Endothelial cell of umbilical vein (primary cell): Measurements from ENCODE around the gene STAB2. TPM values are rescaled to one million over a fixed set of nuclear protein-coding genes. Genes with fewer than 3 reads are reported as not detected.

Source experiments
- BruUV-seq: library from RNA; stranded (reverse); fragments of 400-500 nt; replicated peaks from 2 replicates; lab custom pipeline; 2021; lab: Mats Ljungman, UMichigan
- CTCF ChIA-PET: fragments of 300-600, 350-600 bp; sonication (Branson Sonifier 250); formaldehyde crosslinking; loops from one replicate; lab custom pipeline; 2021; ENCODE audit warnings: antibody characterized with exemption, inconsistent platforms; lab: Charles Lee
- POLR2A ChIA-PET: fragments of 300-600, 350-600 bp; sonication (Branson Sonifier 250); formaldehyde crosslinking; loops from one replicate; lab custom pipeline; 2021; ENCODE audit warnings: antibody characterized with exemption, inconsistent platforms; lab: Charles Lee
- DNase-seq: peaks from one replicate; pipeline ENCODE4 v3.0.0-alpha.2; 2011; ENCODE audit warnings: low read depth, low spot score
- FAIRE-seq: peaks from 2 replicates; lab custom pipeline; 2011; peaks lifted over from hg19 to GRCh38; lab: Jason Lieb, UNC
- H2AFZ ChIP-seq: 2 replicates; pipeline ENCODE4 v1.6.0; 2012; ENCODE audit warnings: low read depth, low read length, control low read depth, inconsistent platforms
- H3K27ac ChIP-seq: 2 replicates; pipeline ENCODE4 v1.5.1; 2011; ENCODE audit warnings: low read depth, mild to moderate bottlenecking, control low read depth, low read length, moderate library complexity; ENCODE audit not compliant: insufficient read depth
- H3K27me3 ChIP-seq, 2 experiments: 2 replicates each; pipeline versions ENCODE4 v1.6.0 to v1.6.1; 2011; ENCODE audit warnings: low read length in 2 of 2, mixed read lengths in 1 of 2; ENCODE audit not compliant: control insufficient read depth in 2 of 2, insufficient read depth in 2 of 2
- H3K36me3 ChIP-seq, 2 experiments: 2 replicates in 1 of 2; 3 replicates in 1 of 2; pipeline ENCODE4 v1.5.1; 2011; ENCODE audit warnings: low read length in 2 of 2, mild to moderate bottlenecking in 1 of 2, moderate library complexity in 1 of 2; ENCODE audit not compliant: control insufficient read depth in 2 of 2, insufficient read depth in 2 of 2; ENCODE audit errors: extremely low read depth in 1 of 2
- H3K4me1 ChIP-seq: 3 replicates; pipeline ENCODE4 v1.5.1; 2011; ENCODE audit warnings: mild to moderate bottlenecking, low read length; ENCODE audit not compliant: control insufficient read depth, insufficient read depth; ENCODE audit errors: extremely low read depth
- H3K4me2 ChIP-seq: 2 replicates; pipeline ENCODE4 v1.6.1; 2011; ENCODE audit warnings: low read length, control low read depth, mixed read lengths; ENCODE audit not compliant: insufficient read depth
- H3K4me3 ChIP-seq, 3 experiments: fragments of 200-600 bp in 1 of 3; sonication (generic), shearing (Covaris generic) in 1 of 3; replicated peaks in 1 of 3; 2 replicates each; pipeline ENCODE4 v1.5.1; 2011 to 2016; ENCODE audit warnings: control low read depth in 3 of 3, low read length in 3 of 3, mild to moderate bottlenecking in 2 of 3, inconsistent platforms in 1 of 3, low read depth in 1 of 3, moderate library complexity in 1 of 3; ENCODE audit not compliant: insufficient read depth in 1 of 3
- H3K79me2 ChIP-seq: 2 replicates; pipeline ENCODE4 v1.6.0; 2012; ENCODE audit warnings: low read length, inconsistent platforms; ENCODE audit not compliant: control insufficient read depth, insufficient read depth
- H3K9ac ChIP-seq: replicated peaks from 2 replicates; pipeline ENCODE3; 2011; ENCODE audit warnings: low read length, control low read depth; ENCODE audit not compliant: insufficient read depth; ENCODE audit errors: extremely low read depth
- H3K9me1 ChIP-seq: replicated peaks from 3 replicates; pipeline ENCODE4 v1.6.0; 2011; ENCODE audit warnings: mild to moderate bottlenecking, low read length; ENCODE audit not compliant: control insufficient read depth, insufficient read depth; ENCODE audit errors: extremely low read depth
- H3K9me3 ChIP-seq: replicated peaks from 2 replicates; pipeline ENCODE4 v1.5.1; 2012; ENCODE audit warnings: low read length, inconsistent platforms; ENCODE audit not compliant: control insufficient read depth, insufficient read depth
- H4K20me1 ChIP-seq: replicated peaks from 2 replicates; pipeline ENCODE3; 2011; ENCODE audit warnings: mild to moderate bottlenecking, low read length; ENCODE audit not compliant: control insufficient read depth, insufficient read depth; ENCODE audit errors: extremely low read depth
- EZH2 ChIP-seq: IDR thresholded peaks from 2 replicates; pipeline ENCODE4 v1.6.1; 2012; ENCODE audit warnings: borderline replicate concordance, low read depth, mild to moderate bottlenecking, moderate library complexity, low read length, inconsistent platforms; ENCODE audit not compliant: severe bottlenecking
- FOS ChIP-seq: IDR thresholded peaks from 2 replicates; pipeline ENCODE4 v1.6.1; 2011; ENCODE audit warnings: mild to moderate bottlenecking, low read length, moderate library complexity, borderline replicate concordance; ENCODE audit not compliant: insufficient read depth
- GATA2 ChIP-seq: IDR thresholded peaks from 2 replicates; pipeline ENCODE4 v1.7.0; 2011; ENCODE audit warnings: low read depth, mild to moderate bottlenecking, moderate library complexity, mixed read lengths, low read length; ENCODE audit not compliant: insufficient read length, insufficient read depth
- JUN ChIP-seq: IDR thresholded peaks from 2 replicates; pipeline ENCODE4 v1.6.1; 2011; ENCODE audit warnings: borderline replicate concordance, low read depth; ENCODE audit not compliant: insufficient read length, insufficient read depth
- MAX ChIP-seq: IDR thresholded peaks from 2 replicates; pipeline ENCODE4 v1.6.1; 2011; ENCODE audit not compliant: insufficient read depth, insufficient read length
- MYC ChIP-seq: IDR thresholded peaks from one replicate; pipeline ENCODE4 v1.6.1; 2011; ENCODE audit warnings: mild to moderate bottlenecking, low read depth, low read length
- POLR2A ChIP-seq: IDR thresholded peaks from 2 replicates; pipeline ENCODE4 v1.6.1; 2012; ENCODE audit warnings: low read depth, mild to moderate bottlenecking, control low read depth, low read length
- POLR2AphosphoS5 ChIP-seq: IDR thresholded peaks from 2 replicates; pipeline ENCODE4 v1.6.1; 2012; ENCODE audit warnings: low read depth, mild to moderate bottlenecking, control low read depth, low read length, moderate library complexity; ENCODE audit not compliant: insufficient read depth
- dilution Hi-C: fragments of 300-500 bp; cut with MboI; formaldehyde crosslinking; loops from one replicate; pipeline ENCODE4 v1.15.0; 2019; ENCODE audit warnings: low sequenced_read_pairs; ENCODE audit not compliant: extremely low pct_ligation_motif_present
- intact Hi-C: fragments of 100-400 bp; cut with micrococcal nuclease; formaldehyde crosslinking; loops from one replicate; pipeline ENCODE4 v1.10.0; 2022
- polyA plus RNA-seq, 4 experiments: library from polyadenylated mRNA; depleted of rRNA in 3 of 4; stranded (reverse) in 3 of 4; unstranded in 1 of 4; fragments of >200 nt; gene quantifications; 2 replicates each; pipeline versions ENCODE4 v1.2.1 to v1.2.3, GENCODE V29; 2011 to 2012; ENCODE audit warnings: missing spikeins in 1 of 4
- total RNA-seq: library from RNA; stranded (reverse); gene quantifications from 2 replicates; pipeline ENCODE4 v1.2.3, GENCODE V29; 2021
- TF ChIP-seq, protein P1 (sequence below), 2 donors: IDR thresholded peaks; 1 replicate in 1 of 2; 2 replicates in 1 of 2; pipeline ENCODE4 v1.5.1; 2011; ENCODE audit warnings: low read length in 2 of 2, mild to moderate bottlenecking in 2 of 2, moderate library complexity in 2 of 2, control low read depth in 1 of 2, inconsistent platforms in 1 of 2, low read depth in 1 of 2; ENCODE audit not compliant: insufficient read depth in 1 of 2; ENCODE audit errors: extremely low read depth in 1 of 2

STAB2 gene
- total and polyA plus RNA-seq, 2 donors (not counting 3 experiments of a cell fraction or from before 2014, with no cell fraction given): 0.01 TPM; not detected in 1

GRCh38 chr12:103688376-103689063 is 101.4 kb downstream of the STAB2 start:
- Histone ChIP-seq H2AFZ (no peak overlapping the region), H3K27me3 (no peaks in the 10 kb centered on the region), H3K27ac (no peak overlapping the region), H3K4me2 (no peak overlapping the region), H3K4me1 (no peaks in the 10 kb centered on the region), H3K4me3 (no peak overlapping the region), H3K79me2 (no peaks in the 10 kb centered on the region), H3K9me3 (no peaks in the 10 kb centered on the region), H3K9me1 (no peaks in the 10 kb centered on the region), H3K36me3 (no peaks in the 10 kb centered on the region), H3K9ac (no peak overlapping the region), H4K20me1 (no peaks in the 10 kb centered on the region)
- intact Hi-C loops: no loop called here
- dilution Hi-C loops: no loop called here
- DNase-seq: no peak
- CTCF ChIA-PET: no interaction called here
- FAIRE-seq: no peak
- POLR2A ChIA-PET: no interaction called here
- TF ChIP-seq JUN: no peak
- no peak for TF ChIP-seq MAX
- no peak for TF ChIP-seq POLR2AphosphoS5
- TF ChIP-seq POLR2A: no peak
- TF ChIP-seq EZH2: no peak
- TF ChIP-seq, protein P1, sequence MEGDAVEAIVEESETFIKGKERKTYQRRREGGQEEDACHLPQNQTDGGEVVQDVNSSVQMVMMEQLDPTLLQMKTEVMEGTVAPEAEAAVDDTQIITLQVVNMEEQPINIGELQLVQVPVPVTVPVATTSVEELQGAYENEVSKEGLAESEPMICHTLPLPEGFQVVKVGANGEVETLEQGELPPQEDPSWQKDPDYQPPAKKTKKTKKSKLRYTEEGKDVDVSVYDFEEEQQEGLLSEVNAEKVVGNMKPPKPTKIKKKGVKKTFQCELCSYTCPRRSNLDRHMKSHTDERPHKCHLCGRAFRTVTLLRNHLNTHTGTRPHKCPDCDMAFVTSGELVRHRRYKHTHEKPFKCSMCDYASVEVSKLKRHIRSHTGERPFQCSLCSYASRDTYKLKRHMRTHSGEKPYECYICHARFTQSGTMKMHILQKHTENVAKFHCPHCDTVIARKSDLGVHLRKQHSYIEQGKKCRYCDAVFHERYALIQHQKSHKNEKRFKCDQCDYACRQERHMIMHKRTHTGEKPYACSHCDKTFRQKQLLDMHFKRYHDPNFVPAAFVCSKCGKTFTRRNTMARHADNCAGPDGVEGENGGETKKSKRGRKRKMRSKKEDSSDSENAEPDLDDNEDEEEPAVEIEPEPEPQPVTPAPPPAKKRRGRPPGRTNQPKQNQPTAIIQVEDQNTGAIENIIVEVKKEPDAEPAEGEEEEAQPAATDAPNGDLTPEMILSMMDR (IDR thresholded peaks at IDR 0.05; ENCODE audit: extremely low read depth in 1 of 2, insufficient read depth in 1 of 2, low read depth in 1 of 2, low read length in 2 of 2): no peak
- TF ChIP-seq MYC: no peak
- TF ChIP-seq FOS: no peak
- TF ChIP-seq GATA2: no peak
- no TSS peak for BruUV-seq
